ENCODE results near the gene ACSL1. TPM values are rescaled to one million over a fixed set of nuclear protein-coding genes. Genes with fewer than 3 reads are reported as not detected.

The ACSL1 gene
- total RNA-seq, 2 experiments from 2014 or later = 12.4 to 12.5 TPM

DNA sequence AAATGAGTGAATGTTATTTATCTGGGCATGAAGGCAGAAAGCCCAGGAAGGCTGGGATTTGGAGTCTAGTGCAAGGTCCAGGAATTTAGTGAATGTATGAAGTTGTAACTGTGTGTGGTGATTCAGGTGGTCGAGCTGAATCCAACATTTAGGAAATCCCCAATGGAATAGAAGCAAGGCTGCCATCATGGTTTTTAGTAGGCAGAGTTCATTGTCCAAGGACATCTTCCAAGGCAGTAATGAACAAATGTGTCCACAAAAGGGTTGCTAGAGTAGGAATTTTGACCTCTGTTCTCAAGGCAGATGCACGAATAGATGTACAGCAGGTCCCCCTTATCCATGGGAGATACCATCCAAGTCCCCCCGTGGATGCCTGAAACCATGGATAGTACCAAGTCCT is 42.9 kb upstream of the ACSL1 start:
- peaks cover 3% of the 10 kb centered on the region for H3K27me3 Mint-ChIP-seq
- no peaks in the 10 kb centered on the region for H3K36me3 Mint-ChIP-seq (ENCODE audit: low read depth)
- ATAC-seq (ENCODE audit: poor library complexity) (no peak), DNase-seq (no peak)
- peaks cover 0 to 3% of the 10 kb centered on the region in 2 experiments for H3K27me3 ChIP-seq (ENCODE audit: control insufficient read depth in 1 of 2, insufficient read depth in 2 of 2, low read length in 2 of 2)
- TF ChIP-seq, protein P1, sequence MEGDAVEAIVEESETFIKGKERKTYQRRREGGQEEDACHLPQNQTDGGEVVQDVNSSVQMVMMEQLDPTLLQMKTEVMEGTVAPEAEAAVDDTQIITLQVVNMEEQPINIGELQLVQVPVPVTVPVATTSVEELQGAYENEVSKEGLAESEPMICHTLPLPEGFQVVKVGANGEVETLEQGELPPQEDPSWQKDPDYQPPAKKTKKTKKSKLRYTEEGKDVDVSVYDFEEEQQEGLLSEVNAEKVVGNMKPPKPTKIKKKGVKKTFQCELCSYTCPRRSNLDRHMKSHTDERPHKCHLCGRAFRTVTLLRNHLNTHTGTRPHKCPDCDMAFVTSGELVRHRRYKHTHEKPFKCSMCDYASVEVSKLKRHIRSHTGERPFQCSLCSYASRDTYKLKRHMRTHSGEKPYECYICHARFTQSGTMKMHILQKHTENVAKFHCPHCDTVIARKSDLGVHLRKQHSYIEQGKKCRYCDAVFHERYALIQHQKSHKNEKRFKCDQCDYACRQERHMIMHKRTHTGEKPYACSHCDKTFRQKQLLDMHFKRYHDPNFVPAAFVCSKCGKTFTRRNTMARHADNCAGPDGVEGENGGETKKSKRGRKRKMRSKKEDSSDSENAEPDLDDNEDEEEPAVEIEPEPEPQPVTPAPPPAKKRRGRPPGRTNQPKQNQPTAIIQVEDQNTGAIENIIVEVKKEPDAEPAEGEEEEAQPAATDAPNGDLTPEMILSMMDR (IDR thresholded peaks at IDR 0.05) = no peak
- ChIA-PET CTCF (no interaction called here), POLR2A (no interaction called here)
- no peaks in the 10 kb centered on the region for H3K4me1 ChIP-seq (ENCODE audit: insufficient read depth, low read length)
- no peak overlapping the region for H3K27ac Mint-ChIP-seq
- no peaks in the 10 kb centered on the region for H3K9me3 Mint-ChIP-seq
- H3K4me1 Mint-ChIP-seq (ENCODE audit: low read depth) = no peaks in the 10 kb centered on the region
- no peak overlapping the region for H3K4me3 Mint-ChIP-seq
- no peak overlapping the region for H3K4me3 ChIP-seq (ENCODE audit: low read length)
- no peaks in the 10 kb centered on the region for H3K36me3 ChIP-seq (ENCODE audit: insufficient read depth, low read length)
- intact Hi-C loops (cut with DNase I, micrococcal nuclease) = no loop called here
- H3K9me3 ChIP-seq (ENCODE audit: control insufficient read depth in 1 of 2, insufficient read depth in 1 of 2, low read length in 2 of 2) = no peaks in the 10 kb centered on the region
- no peak overlapping the region for H3K27ac ChIP-seq (ENCODE audit: low read depth in 1 of 2, low read length in 2 of 2)

DNA sequence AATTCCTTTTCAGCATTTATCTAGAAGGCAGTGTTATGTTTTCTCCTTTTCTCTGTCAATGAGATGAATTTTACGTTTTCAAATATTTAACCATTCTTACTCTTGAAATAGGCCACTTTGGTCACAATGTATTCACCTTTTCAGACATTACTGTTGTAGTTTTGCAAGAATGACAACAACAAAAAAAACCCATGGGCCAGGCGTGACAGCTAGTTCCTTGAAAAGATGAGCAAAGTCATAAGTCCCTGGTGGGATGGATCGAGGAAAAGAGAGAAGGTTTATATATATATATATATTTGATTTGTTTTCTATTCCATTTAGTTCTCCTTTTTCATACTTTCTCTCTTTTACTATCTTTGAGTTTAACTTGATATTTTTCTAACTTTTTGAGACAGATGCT is 38.1 kb upstream of the ACSL1 start:
- Histone ChIP-seq H3K4me3 (ENCODE audit: low read length) (no peak overlapping the region), H3K27ac (ENCODE audit: low read depth in 1 of 2, low read length in 2 of 2) (no peak overlapping the region), H3K9me3 (ENCODE audit: control insufficient read depth in 1 of 2, insufficient read depth in 1 of 2, low read length in 2 of 2) (no peaks in the 10 kb centered on the region), H3K27me3 (ENCODE audit: control insufficient read depth in 1 of 2, insufficient read depth in 2 of 2, low read length in 2 of 2) (peaks cover 0 to 6% of the 10 kb centered on the region in 2 experiments), H3K4me1 (ENCODE audit: insufficient read depth, low read length) (no peaks in the 10 kb centered on the region), H3K36me3 (ENCODE audit: insufficient read depth, low read length) (no peaks in the 10 kb centered on the region)
- DNase-seq = no peak
- ChIA-PET CTCF (no interaction called here), POLR2A (no interaction called here)
- intact Hi-C loops (cut with DNase I, micrococcal nuclease) = no loop called here
- no peaks in the 10 kb centered on the region for H3K36me3 Mint-ChIP-seq (ENCODE audit: low read depth)
- TF ChIP-seq, protein P1 (IDR thresholded peaks at IDR 0.05) = no peak
- H3K4me1 Mint-ChIP-seq (ENCODE audit: low read depth) = no peaks in the 10 kb centered on the region
- no peak overlapping the region for H3K27ac Mint-ChIP-seq
- H3K27me3 Mint-ChIP-seq = peaks cover 9% of the 10 kb centered on the region
- ATAC-seq (ENCODE audit: poor library complexity) = no peak
- no peak overlapping the region for H3K4me3 Mint-ChIP-seq
- no peaks in the 10 kb centered on the region for H3K9me3 Mint-ChIP-seq

DNA sequence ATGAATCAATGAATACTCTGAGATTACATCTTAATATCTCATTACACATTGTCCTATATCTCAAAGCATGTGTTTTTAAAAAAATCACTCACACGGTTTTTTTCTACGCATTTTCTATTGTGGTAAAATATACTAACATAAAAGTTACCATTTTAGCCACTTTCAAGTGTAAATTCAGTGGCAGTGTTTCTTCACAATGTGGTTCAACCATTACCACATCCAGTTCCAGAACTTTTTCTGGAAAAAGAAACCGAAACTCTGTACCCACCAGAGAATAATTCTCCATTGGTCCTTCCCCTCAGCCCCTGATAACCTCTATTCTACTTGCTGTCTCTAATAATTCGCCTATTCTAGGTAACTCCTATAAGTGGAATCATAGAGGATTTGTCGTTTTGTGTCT is 35.3 kb upstream of the ACSL1 start:
- Mint-ChIP-seq H3K4me1 (ENCODE audit: low read depth) (no peaks in the 10 kb centered on the region), H3K27ac (no peak overlapping the region), H3K27me3 (peaks cover 12% of the 10 kb centered on the region), H3K36me3 (ENCODE audit: low read depth) (no peaks in the 10 kb centered on the region), H3K9me3 (no peaks in the 10 kb centered on the region), H3K4me3 (no peak overlapping the region)
- TF ChIP-seq, protein P1 (IDR thresholded peaks at IDR 0.05) = no peak
- ATAC-seq (ENCODE audit: poor library complexity) (no peak), DNase-seq (peak in 1 of 14 experiments; percentile 14)
- CTCF ChIA-PET = no interaction called here
- Histone ChIP-seq H3K36me3 (ENCODE audit: insufficient read depth, low read length) (no peaks in the 10 kb centered on the region), H3K9me3 (ENCODE audit: control insufficient read depth in 1 of 2, insufficient read depth in 1 of 2, low read length in 2 of 2) (no peaks in the 10 kb centered on the region), H3K27ac (ENCODE audit: low read depth in 1 of 2, low read length in 2 of 2) (no peak overlapping the region), H3K4me3 (ENCODE audit: low read length) (no peak overlapping the region), H3K27me3 (ENCODE audit: control insufficient read depth in 1 of 2, insufficient read depth in 2 of 2, low read length in 2 of 2) (peaks cover 0 to 4% of the 10 kb centered on the region in 2 experiments), H3K4me1 (ENCODE audit: insufficient read depth, low read length) (no peaks in the 10 kb centered on the region)
- POLR2A ChIA-PET = no interaction called here
- intact Hi-C loops (cut with DNase I, micrococcal nuclease) = no loop called here
